Measurements from ENCODE around the gene BAZ2B. TPM values are rescaled to one million over a fixed set of nuclear protein-coding genes. Genes with fewer than 3 reads are reported as not detected.

BAZ2B gene
- total and polyA plus RNA-seq, 12 donors: 18.9 to 137 (median 68.0) TPM

GRCh38 chr2:159307942-159308341 is 308.4 kb downstream of the BAZ2B start:
- H3K4me1 ChIP-seq (replicated peaks in 1 of 2): no peaks in the 10 kb centered on the region
- no peak for DNase-seq
- no peak overlapping the region for H3K4me3 ChIP-seq
- intact Hi-C loops (cut with DNase I): no loop called here
- no peaks in the 10 kb centered on the region for H3K36me3 ChIP-seq (replicated peaks in 1 of 2)
- H3K9me3 ChIP-seq (replicated peaks in 1 of 3): peaks cover 0 to 6% (median 0%) of the 10 kb centered on the region in 3 donors
- H3K27me3 ChIP-seq: no peaks in the 10 kb centered on the region
- no peak overlapping the region for H3K27ac ChIP-seq
- no peak for TF ChIP-seq POLR2A (IDR thresholded peaks at IDR 0.05)
- TF ChIP-seq, protein P1, sequence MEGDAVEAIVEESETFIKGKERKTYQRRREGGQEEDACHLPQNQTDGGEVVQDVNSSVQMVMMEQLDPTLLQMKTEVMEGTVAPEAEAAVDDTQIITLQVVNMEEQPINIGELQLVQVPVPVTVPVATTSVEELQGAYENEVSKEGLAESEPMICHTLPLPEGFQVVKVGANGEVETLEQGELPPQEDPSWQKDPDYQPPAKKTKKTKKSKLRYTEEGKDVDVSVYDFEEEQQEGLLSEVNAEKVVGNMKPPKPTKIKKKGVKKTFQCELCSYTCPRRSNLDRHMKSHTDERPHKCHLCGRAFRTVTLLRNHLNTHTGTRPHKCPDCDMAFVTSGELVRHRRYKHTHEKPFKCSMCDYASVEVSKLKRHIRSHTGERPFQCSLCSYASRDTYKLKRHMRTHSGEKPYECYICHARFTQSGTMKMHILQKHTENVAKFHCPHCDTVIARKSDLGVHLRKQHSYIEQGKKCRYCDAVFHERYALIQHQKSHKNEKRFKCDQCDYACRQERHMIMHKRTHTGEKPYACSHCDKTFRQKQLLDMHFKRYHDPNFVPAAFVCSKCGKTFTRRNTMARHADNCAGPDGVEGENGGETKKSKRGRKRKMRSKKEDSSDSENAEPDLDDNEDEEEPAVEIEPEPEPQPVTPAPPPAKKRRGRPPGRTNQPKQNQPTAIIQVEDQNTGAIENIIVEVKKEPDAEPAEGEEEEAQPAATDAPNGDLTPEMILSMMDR (IDR thresholded peaks at IDR 0.05): no peak

DNA sequence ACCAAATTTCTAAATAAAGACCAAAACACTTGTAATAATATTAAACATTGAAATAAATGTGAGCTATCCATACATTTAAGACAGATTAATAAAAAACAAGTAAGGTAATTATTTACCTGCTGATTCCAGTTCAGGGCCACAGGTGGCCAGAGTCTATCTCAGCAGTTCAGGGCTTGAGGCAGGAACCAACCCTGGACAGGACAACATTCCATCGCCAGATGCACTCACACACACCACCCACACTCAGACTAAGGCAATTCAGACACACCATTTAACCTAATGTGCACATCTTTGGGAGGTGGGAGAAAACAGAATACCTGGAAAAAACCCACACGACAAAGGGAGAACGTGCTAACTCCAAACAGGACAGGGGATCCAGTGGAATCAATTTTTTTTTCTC is 315.8 kb downstream of the BAZ2B start:
- DNase-seq: no peak
- Histone ChIP-seq H3K27ac (no peak overlapping the region), H3K36me3 (replicated peaks in 1 of 2) (no peaks in the 10 kb centered on the region), H3K9me3 (replicated peaks in 1 of 3) (no peaks in the 10 kb centered on the region), H3K27me3 (no peaks in the 10 kb centered on the region), H3K4me3 (no peak overlapping the region), H3K4me1 (replicated peaks in 1 of 2) (no peaks in the 10 kb centered on the region)
- TF ChIP-seq, protein P1 (IDR thresholded peaks at IDR 0.05): no peak
- no peak for TF ChIP-seq POLR2A (IDR thresholded peaks at IDR 0.05)
- intact Hi-C loops (cut with DNase I): no loop called here
- WGBS, 4 donors: 83 to 89% (median 84%) methylated on average over 3 of the region's 3 CpGs

DNA sequence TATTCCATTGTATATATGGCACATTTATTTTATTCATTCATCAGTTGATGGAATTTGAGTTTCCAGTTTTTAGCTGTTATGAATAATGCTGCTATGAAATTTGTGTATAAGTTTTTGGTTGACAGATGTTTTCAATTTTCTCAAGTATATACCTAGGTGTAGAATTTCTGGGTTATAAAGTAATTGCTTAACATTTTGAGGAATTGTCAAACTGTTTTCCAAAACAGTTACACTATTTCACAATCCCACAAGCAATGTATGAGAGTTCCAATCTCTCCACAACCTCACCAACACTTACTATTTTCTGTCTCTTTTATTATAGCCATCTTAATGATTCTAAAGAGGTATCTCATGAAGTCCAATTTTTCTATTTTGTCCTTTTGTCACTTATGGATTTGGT is 317.4 kb downstream of the BAZ2B start:
- Histone ChIP-seq H3K27me3 (no peaks in the 10 kb centered on the region), H3K27ac (no peak overlapping the region), H3K4me1 (replicated peaks in 1 of 2) (no peaks in the 10 kb centered on the region), H3K4me3 (no peak overlapping the region), H3K9me3 (replicated peaks in 1 of 3) (no peaks in the 10 kb centered on the region), H3K36me3 (replicated peaks in 1 of 2) (no peaks in the 10 kb centered on the region)
- TF ChIP-seq, protein P1 (IDR thresholded peaks at IDR 0.05): no peak
- no peak for TF ChIP-seq POLR2A (IDR thresholded peaks at IDR 0.05)
- DNase-seq: no peak
- intact Hi-C loops (cut with DNase I): no loop called here

GRCh38 chr2:159297042-159297707 is 319.2 kb downstream of the BAZ2B start:
- no peaks in the 10 kb centered on the region for H3K4me1 ChIP-seq (replicated peaks in 1 of 2)
- no peak for DNase-seq
- no peak for TF ChIP-seq POLR2A (IDR thresholded peaks at IDR 0.05)
- TF ChIP-seq, protein P1 (IDR thresholded peaks at IDR 0.05): no peak
- no peaks in the 10 kb centered on the region for H3K9me3 ChIP-seq (replicated peaks in 1 of 3)
- H3K4me3 ChIP-seq: no peak overlapping the region
- H3K27me3 ChIP-seq: no peaks in the 10 kb centered on the region
- intact Hi-C loops (cut with DNase I): no loop called here
- WGBS, 4 donors: 89 to 94% (median 92%) methylated on average over 5 of the region's 5 CpGs
- no peaks in the 10 kb centered on the region for H3K36me3 ChIP-seq (replicated peaks in 1 of 2)
- no peak overlapping the region for H3K27ac ChIP-seq

All from adrenal gland (tissue), 12 donors.